ENCODE measurements around the gene DNAJB11.

Gene DNAJB11

GRCh38 chr3:186609247-186609868 is 38.8 kb downstream of the DNAJB11 start:
- DNase-seq (ENCODE audit: low read depth), result peak; percentile 40
- peak; percentile 38 for TF ChIP-seq CTCF (conservative IDR thresholded peaks at IDR 0.05; ENCODE audit: control insufficient read depth, insufficient read depth, low read depth, low read length)
- H3K4me3 ChIP-seq (ENCODE audit: control insufficient read depth, low read depth, low read length), result no peak overlapping the region

- H3K4me3 ChIP-seq (ENCODE audit: control insufficient read depth, low read depth, low read length), result no peak overlapping the region
- no peak for TF ChIP-seq CTCF (conservative IDR thresholded peaks at IDR 0.05; ENCODE audit: control insufficient read depth, insufficient read depth, low read depth, low read length)
- DNase-seq (ENCODE audit: low read depth), result no peak
Measured at GRCh38 chr3:186612065-186612464, 41.5 kb downstream of the DNAJB11 start.

- DNase-seq (ENCODE audit: low read depth), result no peak
- TF ChIP-seq CTCF (conservative IDR thresholded peaks at IDR 0.05; ENCODE audit: control insufficient read depth, insufficient read depth, low read depth, low read length), result no peak
- no peak within 1 kb of the TSS for H3K4me3 ChIP-seq (ENCODE audit: control insufficient read depth, low read depth, low read length)
Measured at GRCh38 chr3:186612721-186613636, 42.5 kb downstream of the DNAJB11 start, which contains the start of gene AHSG. Gene AHSG (plus strand): TSS chr3:186613060. CDS start chr3:186613142, 82 bp downstream.

- TF ChIP-seq CTCF (conservative IDR thresholded peaks at IDR 0.05; ENCODE audit: control insufficient read depth, insufficient read depth, low read depth, low read length), result no peak
- DNase-seq (ENCODE audit: low read depth), result no peak
Measured at GRCh38 chr3:186613637-186614265, 43.2 kb downstream of the DNAJB11 start.

GRCh38 chr3:186614266-186614596 is 43.7 kb downstream of the DNAJB11 start:
- no peak for TF ChIP-seq CTCF (conservative IDR thresholded peaks at IDR 0.05; ENCODE audit: control insufficient read depth, insufficient read depth, low read depth, low read length)
- no peak overlapping the region for H3K4me3 ChIP-seq (ENCODE audit: control insufficient read depth, low read depth, low read length)
- no peak for DNase-seq (ENCODE audit: low read depth)

More at GRCh38 chr3:186613637-186614265, 43.2 kb downstream of the DNAJB11 start:
- H3K4me3 ChIP-seq (ENCODE audit: control insufficient read depth, low read depth, low read length), result no peak overlapping the region

- no peak overlapping the region for H3K4me3 ChIP-seq (ENCODE audit: control insufficient read depth, low read depth, low read length)
Measured at GRCh38 chr3:186614597-186615483, 44.3 kb downstream of the DNAJB11 start.

More at GRCh38 chr3:186614597-186615483, 44.3 kb downstream of the DNAJB11 start:
- peak; percentile 65 for DNase-seq (ENCODE audit: low read depth)
- TF ChIP-seq CTCF (conservative IDR thresholded peaks at IDR 0.05; ENCODE audit: control insufficient read depth, insufficient read depth, low read depth, low read length), result peak; percentile 99
